Endothelial cell of umbilical vein (primary cell): ENCODE measurements around the gene FAM118A. TPM values are rescaled to one million over a fixed set of nuclear protein-coding genes. Genes with fewer than 3 reads are reported as not detected.

Experiments
- BruUV-seq: library from RNA; stranded (reverse); fragments of 400-500 nt; replicated peaks from 2 replicates; lab custom pipeline; 2021; lab: Mats Ljungman, UMichigan
- CTCF ChIA-PET: fragments of 300-600, 350-600 bp; sonication (Branson Sonifier 250); formaldehyde crosslinking; loops from one replicate; lab custom pipeline; 2021; ENCODE audit warnings: antibody characterized with exemption, inconsistent platforms; lab: Charles Lee
- POLR2A ChIA-PET: fragments of 300-600, 350-600 bp; sonication (Branson Sonifier 250); formaldehyde crosslinking; loops from one replicate; lab custom pipeline; 2021; ENCODE audit warnings: antibody characterized with exemption, inconsistent platforms; lab: Charles Lee
- DNase-seq: peaks from one replicate; pipeline ENCODE4 v3.0.0-alpha.2; 2011; ENCODE audit warnings: low read depth, low spot score
- FAIRE-seq: peaks from 2 replicates; lab custom pipeline; 2011; peaks lifted over from hg19 to GRCh38; lab: Jason Lieb, UNC
- H2AFZ ChIP-seq: 2 replicates; pipeline ENCODE4 v1.6.0; 2012; ENCODE audit warnings: low read depth, low read length, control low read depth, inconsistent platforms
- H3K27ac ChIP-seq: 2 replicates; pipeline ENCODE4 v1.5.1; 2011; ENCODE audit warnings: low read depth, mild to moderate bottlenecking, control low read depth, low read length, moderate library complexity; ENCODE audit not compliant: insufficient read depth
- H3K27me3 ChIP-seq, 2 experiments: 2 replicates each; pipeline versions ENCODE4 v1.6.0 to v1.6.1; 2011; ENCODE audit warnings: low read length in 2 of 2, mixed read lengths in 1 of 2; ENCODE audit not compliant: control insufficient read depth in 2 of 2, insufficient read depth in 2 of 2
- H3K36me3 ChIP-seq, 2 experiments: 2 replicates in 1 of 2; 3 replicates in 1 of 2; pipeline ENCODE4 v1.5.1; 2011; ENCODE audit warnings: low read length in 2 of 2, mild to moderate bottlenecking in 1 of 2, moderate library complexity in 1 of 2; ENCODE audit not compliant: control insufficient read depth in 2 of 2, insufficient read depth in 2 of 2; ENCODE audit errors: extremely low read depth in 1 of 2
- H3K4me1 ChIP-seq: 3 replicates; pipeline ENCODE4 v1.5.1; 2011; ENCODE audit warnings: mild to moderate bottlenecking, low read length; ENCODE audit not compliant: control insufficient read depth, insufficient read depth; ENCODE audit errors: extremely low read depth
- H3K4me2 ChIP-seq: 2 replicates; pipeline ENCODE4 v1.6.1; 2011; ENCODE audit warnings: low read length, control low read depth, mixed read lengths; ENCODE audit not compliant: insufficient read depth
- H3K4me3 ChIP-seq, 3 experiments: fragments of 200-600 bp in 1 of 3; sonication (generic), shearing (Covaris generic) in 1 of 3; replicated peaks in 1 of 3; 2 replicates each; pipeline ENCODE4 v1.5.1; 2011 to 2016; ENCODE audit warnings: control low read depth in 3 of 3, low read length in 3 of 3, mild to moderate bottlenecking in 2 of 3, inconsistent platforms in 1 of 3, low read depth in 1 of 3, moderate library complexity in 1 of 3; ENCODE audit not compliant: insufficient read depth in 1 of 3
- H3K79me2 ChIP-seq: 2 replicates; pipeline ENCODE4 v1.6.0; 2012; ENCODE audit warnings: low read length, inconsistent platforms; ENCODE audit not compliant: control insufficient read depth, insufficient read depth
- H3K9ac ChIP-seq: replicated peaks from 2 replicates; pipeline ENCODE3; 2011; ENCODE audit warnings: low read length, control low read depth; ENCODE audit not compliant: insufficient read depth; ENCODE audit errors: extremely low read depth
- H3K9me1 ChIP-seq: replicated peaks from 3 replicates; pipeline ENCODE4 v1.6.0; 2011; ENCODE audit warnings: mild to moderate bottlenecking, low read length; ENCODE audit not compliant: control insufficient read depth, insufficient read depth; ENCODE audit errors: extremely low read depth
- H3K9me3 ChIP-seq: replicated peaks from 2 replicates; pipeline ENCODE4 v1.5.1; 2012; ENCODE audit warnings: low read length, inconsistent platforms; ENCODE audit not compliant: control insufficient read depth, insufficient read depth
- H4K20me1 ChIP-seq: replicated peaks from 2 replicates; pipeline ENCODE3; 2011; ENCODE audit warnings: mild to moderate bottlenecking, low read length; ENCODE audit not compliant: control insufficient read depth, insufficient read depth; ENCODE audit errors: extremely low read depth
- EZH2 ChIP-seq: IDR thresholded peaks from 2 replicates; pipeline ENCODE4 v1.6.1; 2012; ENCODE audit warnings: borderline replicate concordance, low read depth, mild to moderate bottlenecking, moderate library complexity, low read length, inconsistent platforms; ENCODE audit not compliant: severe bottlenecking
- FOS ChIP-seq: IDR thresholded peaks from 2 replicates; pipeline ENCODE4 v1.6.1; 2011; ENCODE audit warnings: mild to moderate bottlenecking, low read length, moderate library complexity, borderline replicate concordance; ENCODE audit not compliant: insufficient read depth
- GATA2 ChIP-seq: IDR thresholded peaks from 2 replicates; pipeline ENCODE4 v1.7.0; 2011; ENCODE audit warnings: low read depth, mild to moderate bottlenecking, moderate library complexity, mixed read lengths, low read length; ENCODE audit not compliant: insufficient read length, insufficient read depth
- JUN ChIP-seq: IDR thresholded peaks from 2 replicates; pipeline ENCODE4 v1.6.1; 2011; ENCODE audit warnings: borderline replicate concordance, low read depth; ENCODE audit not compliant: insufficient read length, insufficient read depth
- MYC ChIP-seq: IDR thresholded peaks from one replicate; pipeline ENCODE4 v1.6.1; 2011; ENCODE audit warnings: mild to moderate bottlenecking, low read depth, low read length
- POLR2A ChIP-seq: IDR thresholded peaks from 2 replicates; pipeline ENCODE4 v1.6.1; 2012; ENCODE audit warnings: low read depth, mild to moderate bottlenecking, control low read depth, low read length
- POLR2AphosphoS5 ChIP-seq: IDR thresholded peaks from 2 replicates; pipeline ENCODE4 v1.6.1; 2012; ENCODE audit warnings: low read depth, mild to moderate bottlenecking, control low read depth, low read length, moderate library complexity; ENCODE audit not compliant: insufficient read depth
- dilution Hi-C: fragments of 300-500 bp; cut with MboI; formaldehyde crosslinking; loops from one replicate; pipeline ENCODE4 v1.15.0; 2019; ENCODE audit warnings: low sequenced_read_pairs; ENCODE audit not compliant: extremely low pct_ligation_motif_present
- intact Hi-C: fragments of 100-400 bp; cut with micrococcal nuclease; formaldehyde crosslinking; loops from one replicate; pipeline ENCODE4 v1.10.0; 2022
- polyA plus RNA-seq, 4 experiments: library from polyadenylated mRNA; depleted of rRNA in 3 of 4; stranded (reverse) in 3 of 4; unstranded in 1 of 4; fragments of >200 nt; gene quantifications; 2 replicates each; pipeline versions ENCODE4 v1.2.1 to v1.2.3, GENCODE V29; 2011 to 2012; ENCODE audit warnings: missing spikeins in 1 of 4
- total RNA-seq: library from RNA; stranded (reverse); gene quantifications from 2 replicates; pipeline ENCODE4 v1.2.3, GENCODE V29; 2021
- TF ChIP-seq, protein P1 (sequence below): IDR thresholded peaks from 2 replicates; pipeline ENCODE4 v1.6.1; 2011; ENCODE audit not compliant: insufficient read depth, insufficient read length
- TF ChIP-seq, protein P2 (sequence below), 2 donors: IDR thresholded peaks; 1 replicate in 1 of 2; 2 replicates in 1 of 2; pipeline ENCODE4 v1.5.1; 2011; ENCODE audit warnings: low read length in 2 of 2, mild to moderate bottlenecking in 2 of 2, moderate library complexity in 2 of 2, control low read depth in 1 of 2, inconsistent platforms in 1 of 2, low read depth in 1 of 2; ENCODE audit not compliant: insufficient read depth in 1 of 2; ENCODE audit errors: extremely low read depth in 1 of 2

FAM118A gene
- total and polyA plus RNA-seq, 2 donors (not counting 3 experiments of a cell fraction or from before 2014, with no cell fraction given), result 20.2 to 25.6 TPM

DNA sequence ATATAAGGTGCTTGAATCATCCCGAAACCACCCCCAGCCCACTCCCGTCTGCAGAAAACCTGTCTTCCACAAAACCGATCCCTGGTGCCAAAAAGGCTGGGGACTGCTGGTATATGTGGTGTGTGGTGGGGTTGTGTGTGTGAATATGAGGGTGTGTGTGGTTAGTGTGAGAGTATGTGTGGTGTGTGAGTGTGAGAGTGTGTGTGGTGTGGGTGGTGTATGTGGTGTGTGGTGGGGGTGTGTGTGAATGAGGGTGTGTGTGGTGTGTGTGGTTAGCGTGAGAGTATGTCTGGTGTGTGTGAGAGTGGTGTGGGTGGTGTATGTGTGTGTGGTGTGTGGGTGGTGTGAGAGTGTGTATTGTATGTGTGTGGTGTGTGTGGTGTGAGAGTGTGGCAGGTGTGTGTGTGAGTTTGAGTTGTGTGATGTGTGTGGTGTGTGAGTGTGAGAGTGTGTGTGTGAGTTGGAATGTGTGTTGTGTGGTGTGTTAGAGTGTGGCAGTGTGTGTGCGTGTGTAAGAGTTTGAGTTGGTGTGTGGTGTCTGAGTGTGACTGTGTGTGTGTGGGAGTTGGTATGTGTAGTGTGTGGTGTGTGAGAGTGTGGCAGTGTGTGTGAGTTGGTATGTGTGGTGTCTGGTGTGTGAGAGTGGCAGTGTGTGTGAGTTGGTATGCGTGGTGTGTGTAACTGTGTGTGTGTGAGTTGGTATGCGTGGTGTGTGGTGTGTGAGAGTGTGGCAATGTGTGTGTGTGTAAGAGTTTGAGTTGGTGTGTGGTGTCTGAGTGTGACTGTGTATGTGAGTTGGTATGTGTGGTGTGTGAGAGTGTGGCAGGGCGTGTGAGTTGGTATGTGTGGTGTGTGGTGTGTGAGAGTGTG, 18.4 kb upstream of the FAM118A start:
- Histone ChIP-seq H2AFZ (no peak overlapping the region), H3K9me1 (no peaks in the 10 kb centered on the region), H3K9ac (no peak overlapping the region), H3K27me3 (peaks cover 0 to 3% of the 10 kb centered on the region in 2 experiments), H3K9me3 (no peaks in the 10 kb centered on the region), H3K79me2 (no peaks in the 10 kb centered on the region), H3K4me2 (no peak overlapping the region), H3K4me3 (no peak overlapping the region), H3K27ac (no peak overlapping the region), H4K20me1 (no peaks in the 10 kb centered on the region), H3K36me3 (no peaks in the 10 kb centered on the region), H3K4me1 (no peaks in the 10 kb centered on the region)
- intact Hi-C loops, result no loop called here
- BruUV-seq, result no TSS peak
- ChIA-PET POLR2A (no interaction called here), CTCF (no interaction called here)
- TF ChIP-seq, protein P1, sequence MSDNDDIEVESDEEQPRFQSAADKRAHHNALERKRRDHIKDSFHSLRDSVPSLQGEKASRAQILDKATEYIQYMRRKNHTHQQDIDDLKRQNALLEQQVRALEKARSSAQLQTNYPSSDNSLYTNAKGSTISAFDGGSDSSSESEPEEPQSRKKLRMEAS, result no peak
- TF ChIP-seq EZH2 (no peak), POLR2AphosphoS5 (no peak), JUN (no peak), GATA2 (no peak), MYC (no peak), FOS (no peak), POLR2A (no peak)
- TF ChIP-seq, protein P2, sequence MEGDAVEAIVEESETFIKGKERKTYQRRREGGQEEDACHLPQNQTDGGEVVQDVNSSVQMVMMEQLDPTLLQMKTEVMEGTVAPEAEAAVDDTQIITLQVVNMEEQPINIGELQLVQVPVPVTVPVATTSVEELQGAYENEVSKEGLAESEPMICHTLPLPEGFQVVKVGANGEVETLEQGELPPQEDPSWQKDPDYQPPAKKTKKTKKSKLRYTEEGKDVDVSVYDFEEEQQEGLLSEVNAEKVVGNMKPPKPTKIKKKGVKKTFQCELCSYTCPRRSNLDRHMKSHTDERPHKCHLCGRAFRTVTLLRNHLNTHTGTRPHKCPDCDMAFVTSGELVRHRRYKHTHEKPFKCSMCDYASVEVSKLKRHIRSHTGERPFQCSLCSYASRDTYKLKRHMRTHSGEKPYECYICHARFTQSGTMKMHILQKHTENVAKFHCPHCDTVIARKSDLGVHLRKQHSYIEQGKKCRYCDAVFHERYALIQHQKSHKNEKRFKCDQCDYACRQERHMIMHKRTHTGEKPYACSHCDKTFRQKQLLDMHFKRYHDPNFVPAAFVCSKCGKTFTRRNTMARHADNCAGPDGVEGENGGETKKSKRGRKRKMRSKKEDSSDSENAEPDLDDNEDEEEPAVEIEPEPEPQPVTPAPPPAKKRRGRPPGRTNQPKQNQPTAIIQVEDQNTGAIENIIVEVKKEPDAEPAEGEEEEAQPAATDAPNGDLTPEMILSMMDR (IDR thresholded peaks at IDR 0.05; ENCODE audit: extremely low read depth in 1 of 2, insufficient read depth in 1 of 2, low read depth in 1 of 2, low read length in 2 of 2), result no peak
- dilution Hi-C loops, result no loop called here
- DNase-seq, result no peak
- no peak for FAIRE-seq
